OCI-LY7 (cell line): ENCODE measurements around the gene CFAP61.

Experiments
- EZH2phosphoT487 ChIP-seq: fragments of 200-600 bp; sonication (generic); IDR thresholded peaks from 2 replicates; pipeline ENCODE4 v1.6.1; 2018; ENCODE audit warnings: low read depth, borderline replicate concordance, mild to moderate bottlenecking, mixed run types, antibody characterized with exemption, low read length, moderate library complexity, mixed read lengths
- TF ChIP-seq, protein P1 (sequence below): fragments of 200-600 bp; sonication (generic); conservative IDR thresholded peaks from 2 replicates; pipeline ENCODE4 v1.5.1; 2014; ENCODE audit warnings: mild to moderate bottlenecking, antibody characterized with exemption, low read length, moderate library complexity, mixed read lengths

- TF ChIP-seq, protein P1, sequence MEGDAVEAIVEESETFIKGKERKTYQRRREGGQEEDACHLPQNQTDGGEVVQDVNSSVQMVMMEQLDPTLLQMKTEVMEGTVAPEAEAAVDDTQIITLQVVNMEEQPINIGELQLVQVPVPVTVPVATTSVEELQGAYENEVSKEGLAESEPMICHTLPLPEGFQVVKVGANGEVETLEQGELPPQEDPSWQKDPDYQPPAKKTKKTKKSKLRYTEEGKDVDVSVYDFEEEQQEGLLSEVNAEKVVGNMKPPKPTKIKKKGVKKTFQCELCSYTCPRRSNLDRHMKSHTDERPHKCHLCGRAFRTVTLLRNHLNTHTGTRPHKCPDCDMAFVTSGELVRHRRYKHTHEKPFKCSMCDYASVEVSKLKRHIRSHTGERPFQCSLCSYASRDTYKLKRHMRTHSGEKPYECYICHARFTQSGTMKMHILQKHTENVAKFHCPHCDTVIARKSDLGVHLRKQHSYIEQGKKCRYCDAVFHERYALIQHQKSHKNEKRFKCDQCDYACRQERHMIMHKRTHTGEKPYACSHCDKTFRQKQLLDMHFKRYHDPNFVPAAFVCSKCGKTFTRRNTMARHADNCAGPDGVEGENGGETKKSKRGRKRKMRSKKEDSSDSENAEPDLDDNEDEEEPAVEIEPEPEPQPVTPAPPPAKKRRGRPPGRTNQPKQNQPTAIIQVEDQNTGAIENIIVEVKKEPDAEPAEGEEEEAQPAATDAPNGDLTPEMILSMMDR: no peak
- no peak for TF ChIP-seq EZH2phosphoT487
Observed at GRCh38 chr20:20052074-20052970, at the start of gene CFAP61, which contains the start of gene CRNKL1.
